Measurements from ENCODE around the gene PITPNB.
A peak's percentile ranks its signal among the peaks of the same experiment; 100 is the strongest.

PITPNB gene

GRCh38 chr22:27878541-27878940 is 40.5 kb downstream of the PITPNB start:
- no peak for FAIRE-seq

DNA sequence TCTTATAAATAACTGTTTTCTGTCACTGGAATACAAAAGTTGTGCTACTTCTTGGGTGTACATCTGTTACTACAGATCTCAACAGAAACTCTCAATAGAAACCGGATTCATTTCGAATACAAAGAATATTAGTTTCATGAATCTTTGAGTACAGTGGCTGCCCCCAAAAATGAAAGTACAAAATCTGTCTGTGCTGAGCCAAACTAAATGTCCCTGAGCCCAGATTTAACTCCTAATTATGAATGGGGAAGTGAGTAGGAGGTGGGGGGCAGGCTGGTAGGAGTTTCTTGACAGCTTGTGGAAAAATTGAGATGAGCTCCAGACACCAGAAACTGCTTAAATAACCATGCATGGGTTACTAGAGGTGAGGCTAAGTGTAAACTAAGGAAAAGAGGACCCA is 41.6 kb downstream of the PITPNB start:
- FAIRE-seq, result no peak

- FAIRE-seq, result no peak
Observed at GRCh38 chr22:27876684-27877083, 42.4 kb downstream of the PITPNB start.

GRCh38 chr22:27875951-27876350 is 43.1 kb downstream of the PITPNB start:
- FAIRE-seq, result no peak

- no peak for FAIRE-seq
Observed at GRCh38 chr22:27874764-27875163, 44.3 kb downstream of the PITPNB start.

GRCh38 chr22:27874185-27874584 is 44.9 kb downstream of the PITPNB start:
- no peak for FAIRE-seq

DNA sequence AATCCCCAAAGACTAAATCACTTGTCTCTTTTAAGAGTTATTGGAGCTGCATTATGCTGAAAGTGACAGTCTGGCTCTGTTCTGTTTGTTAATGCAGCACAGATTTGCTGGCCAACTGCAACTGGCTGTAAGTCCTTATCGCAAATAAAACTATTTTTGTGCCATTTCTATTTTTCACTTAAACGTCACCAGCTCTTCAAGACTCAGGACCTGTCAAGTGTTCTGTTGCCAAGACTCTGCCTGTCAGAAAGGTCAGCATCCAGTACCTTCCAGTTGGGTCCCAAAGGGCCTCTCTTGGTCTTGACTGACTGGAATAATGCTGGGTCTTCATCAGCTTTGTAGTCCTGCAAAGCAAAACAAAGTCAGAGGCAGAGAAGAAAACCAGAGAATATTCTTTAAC is 45.6 kb downstream of the PITPNB start:
- no peak for FAIRE-seq

DNA sequence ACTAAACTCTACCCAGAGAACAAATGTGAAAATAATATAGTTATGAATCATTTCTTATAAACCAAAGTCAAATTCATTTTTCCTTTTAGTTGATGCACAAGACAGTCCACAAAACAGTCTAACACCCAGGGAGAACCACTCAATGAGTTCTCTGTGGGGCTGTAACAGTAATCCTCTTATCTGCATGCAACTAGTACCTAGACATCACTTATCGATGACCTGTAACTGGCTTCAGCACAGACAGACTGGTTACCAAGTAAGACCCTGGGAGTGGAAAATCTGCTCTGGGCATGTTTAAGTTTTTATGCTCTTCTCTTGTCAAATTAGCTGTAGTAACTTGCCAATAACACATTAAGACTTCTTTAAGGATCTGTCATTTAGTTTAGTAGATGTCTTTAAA is 46.6 kb downstream of the PITPNB start:
- FAIRE-seq, result no peak

DNA sequence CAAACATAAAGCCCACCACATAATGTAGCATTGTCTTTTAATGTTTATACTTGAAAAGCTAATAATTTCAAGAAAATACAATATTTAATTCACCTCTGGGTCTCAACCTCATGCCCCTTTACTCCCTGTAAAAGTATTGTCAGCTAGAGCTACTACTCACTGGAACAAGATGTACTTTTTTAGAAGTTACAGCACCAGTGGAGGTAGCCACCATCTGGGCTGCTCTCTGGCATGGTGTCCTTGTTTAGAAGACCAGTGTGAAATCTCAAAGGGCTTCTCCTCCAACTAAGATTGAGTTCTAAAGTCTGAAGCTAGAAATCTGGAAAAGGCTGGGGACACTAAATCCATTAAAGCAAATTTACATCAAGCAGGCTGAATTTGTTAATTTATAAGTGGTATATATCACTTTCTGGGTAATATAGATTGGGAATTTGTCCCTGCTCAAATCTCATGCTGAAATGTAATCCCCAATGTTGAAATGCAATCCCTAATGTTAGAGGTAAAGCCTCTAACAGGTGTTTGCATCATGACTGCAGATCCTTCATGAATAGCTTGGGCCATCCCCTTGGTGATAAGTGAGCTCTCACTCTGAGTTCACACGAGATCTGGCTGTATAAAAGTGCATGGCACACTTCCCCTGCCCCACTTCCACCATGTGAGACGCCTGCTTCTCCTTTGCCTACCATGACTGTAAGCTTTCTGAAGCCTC is 47.6 kb downstream of the PITPNB start:
- no peak for FAIRE-seq

DNA sequence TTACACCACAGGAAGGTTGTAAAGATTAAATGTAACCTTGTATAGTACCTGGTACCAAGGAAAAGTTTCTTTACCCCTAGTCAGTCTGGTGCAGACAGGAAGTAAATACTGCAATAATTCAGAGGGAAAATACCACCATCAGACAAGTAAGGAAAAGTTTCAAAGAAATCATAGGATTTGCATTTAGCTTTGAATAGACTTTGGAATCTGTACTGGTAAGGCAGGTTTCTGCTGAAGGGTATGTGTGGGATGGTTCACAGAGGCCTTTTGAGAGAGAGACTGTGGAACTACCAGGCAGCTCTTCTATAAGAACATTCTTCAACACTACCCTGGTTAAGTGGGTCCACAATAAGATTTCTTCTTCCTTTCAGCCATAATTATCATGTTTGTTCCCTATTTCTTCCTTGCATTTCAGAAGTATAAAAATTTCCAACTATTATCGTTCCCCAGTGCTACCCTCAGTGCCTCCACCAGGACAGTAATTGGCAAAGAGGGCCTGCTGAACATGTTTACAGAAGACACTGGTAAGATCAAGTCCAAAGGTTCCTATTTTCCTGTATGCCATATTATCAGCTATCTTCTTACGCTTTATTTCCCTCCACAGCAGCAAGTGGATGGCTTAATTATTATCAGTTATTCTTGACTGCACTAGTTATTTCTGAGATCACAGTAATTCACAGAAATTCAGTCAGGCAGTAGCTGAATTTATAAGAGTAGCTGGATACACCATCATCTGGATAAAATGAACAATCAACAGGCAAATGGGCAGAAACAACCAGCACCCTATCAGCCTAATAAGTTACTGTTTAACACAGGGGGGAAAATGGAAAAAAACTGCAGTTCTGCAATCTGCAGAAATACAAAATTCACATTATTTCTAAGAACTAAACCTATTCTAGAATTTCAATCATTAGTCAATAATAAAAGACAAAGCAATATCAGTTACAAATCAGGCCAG is 48.5 kb downstream of the PITPNB start:
- no peak for FAIRE-seq

DNA sequence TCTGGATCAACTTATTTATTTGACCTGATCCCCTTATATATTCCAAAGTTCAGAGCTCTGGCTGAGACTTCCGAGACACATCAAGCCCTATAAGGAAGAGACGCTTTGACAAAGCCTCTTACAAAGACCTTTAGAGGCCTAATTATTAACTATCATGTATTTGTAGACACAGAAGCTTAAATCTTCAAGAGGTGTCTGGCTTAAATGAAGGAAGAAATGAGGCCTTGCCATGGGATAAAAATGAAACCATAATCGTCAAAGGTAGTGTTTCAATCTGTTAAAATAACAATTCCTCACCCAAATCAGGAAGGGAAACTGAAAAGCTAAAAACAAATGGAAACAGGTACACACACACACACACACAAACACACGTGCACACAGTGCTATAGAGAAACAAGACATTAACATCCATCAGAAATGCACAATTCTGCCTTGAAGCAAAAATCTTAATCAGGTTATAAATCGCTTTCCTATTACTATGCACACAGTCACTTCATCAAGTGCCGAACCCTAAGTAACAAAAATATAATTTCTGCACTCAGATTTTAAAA is 50.2 kb downstream of the PITPNB start:
- no peak for FAIRE-seq

- FAIRE-seq, result no peak
Observed at GRCh38 chr22:27867953-27868731, 50.9 kb downstream of the PITPNB start.

GRCh38 chr22:27867085-27867952 is 51.7 kb downstream of the PITPNB start:
- no peak for FAIRE-seq

GRCh38 chr22:27866135-27867084 is 52.6 kb downstream of the PITPNB start:
- FAIRE-seq, result peak; percentile 60

DNA sequence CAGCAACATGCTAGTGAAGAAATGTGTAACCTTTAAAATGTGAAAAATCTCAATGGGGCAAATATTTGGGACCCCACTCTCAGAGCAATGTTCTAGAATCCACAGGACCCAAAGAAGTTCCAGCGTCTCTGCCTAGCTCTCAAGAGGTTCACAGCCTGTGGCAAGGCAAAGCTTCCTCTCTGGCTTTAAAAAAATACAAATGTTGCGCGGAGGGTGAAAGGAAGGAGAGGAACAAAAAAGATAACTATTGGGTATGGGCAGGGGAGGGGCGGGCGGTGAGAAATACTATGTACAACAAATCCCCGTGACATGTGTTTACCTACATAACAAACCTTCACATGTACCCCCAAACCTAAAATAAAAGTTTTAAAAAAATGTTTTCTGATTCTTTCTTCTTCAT is 53.6 kb downstream of the PITPNB start:
- FAIRE-seq, result no peak

GRCh38 chr22:27863556-27863955 is 55.5 kb downstream of the PITPNB start:
- FAIRE-seq, result no peak

GRCh38 chr22:27863001-27863400 is 56.1 kb downstream of the PITPNB start:
- no peak for FAIRE-seq

GRCh38 chr22:27859336-27859735 is 59.7 kb downstream of the PITPNB start:
- no peak for FAIRE-seq

DNA sequence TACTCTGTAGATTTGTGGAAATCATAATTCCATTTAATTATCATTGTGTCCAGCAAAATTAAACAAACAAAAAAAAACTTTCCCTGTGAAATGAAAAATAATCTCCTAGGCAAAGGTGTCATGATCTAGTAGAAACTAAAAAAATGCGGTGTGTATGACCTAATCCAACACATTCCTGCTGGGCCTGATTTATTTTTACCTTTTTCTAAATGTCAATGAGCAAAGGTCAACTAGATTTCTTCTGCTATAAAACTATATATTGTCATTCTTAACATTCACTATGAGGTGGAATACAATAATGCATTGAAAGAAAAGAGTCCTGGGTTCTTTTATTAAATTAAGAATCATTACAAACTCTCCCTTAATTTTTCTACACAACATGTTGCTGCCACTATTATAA is 60.4 kb downstream of the PITPNB start:
- FAIRE-seq, result peak; percentile 5

DNA sequence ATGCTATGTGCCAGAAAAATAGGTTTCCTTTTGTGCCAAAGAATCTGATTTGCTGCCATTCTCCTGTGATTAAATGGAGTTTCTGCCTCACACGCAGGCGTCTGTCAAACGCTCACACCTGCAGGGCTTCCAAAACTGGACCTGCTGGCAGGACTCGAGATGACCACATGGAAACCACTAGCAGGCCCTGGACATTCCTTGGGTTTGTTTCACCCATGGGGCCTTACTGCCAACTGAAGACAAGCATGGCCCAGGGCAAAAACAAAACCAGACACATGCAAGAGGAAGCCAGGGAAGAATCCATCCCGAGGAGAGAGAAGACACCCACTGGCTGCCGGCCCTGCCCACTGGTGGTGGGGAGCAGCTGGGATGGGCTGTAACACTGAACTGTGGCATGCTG is 61.6 kb downstream of the PITPNB start:
- no peak for FAIRE-seq

DNA sequence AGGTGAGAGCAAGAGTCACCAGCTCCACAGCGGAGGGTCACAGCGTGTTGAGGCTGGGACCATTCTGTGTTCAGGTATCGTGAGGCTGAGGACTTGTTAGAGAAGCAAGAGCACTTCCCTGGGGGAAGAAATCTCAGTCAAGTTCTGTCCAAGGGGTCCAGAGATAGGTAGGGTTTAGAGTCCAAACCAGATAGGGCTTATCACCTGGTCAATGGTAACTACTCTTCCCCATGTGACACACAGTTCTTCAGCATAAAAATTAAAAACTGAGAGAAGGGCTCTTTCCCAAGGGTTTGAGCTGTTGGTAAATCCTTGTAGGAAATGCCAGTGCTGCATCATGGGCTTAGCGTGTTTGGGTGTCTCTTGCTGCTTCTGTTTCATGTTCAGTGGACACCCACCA is 62.7 kb downstream of the PITPNB start:
- FAIRE-seq, result no peak

Measured in colon (tissue), 2 donors.